ENCODE measurements around the gene CAMK2G. TPM values are rescaled to one million over a fixed set of nuclear protein-coding genes. Genes with fewer than 3 reads are reported as not detected.

The CAMK2G gene
- polyA plus RNA-seq, 3 donors from 2014 or later = 4.8 to 5.8 (median 5.0) TPM

DNA sequence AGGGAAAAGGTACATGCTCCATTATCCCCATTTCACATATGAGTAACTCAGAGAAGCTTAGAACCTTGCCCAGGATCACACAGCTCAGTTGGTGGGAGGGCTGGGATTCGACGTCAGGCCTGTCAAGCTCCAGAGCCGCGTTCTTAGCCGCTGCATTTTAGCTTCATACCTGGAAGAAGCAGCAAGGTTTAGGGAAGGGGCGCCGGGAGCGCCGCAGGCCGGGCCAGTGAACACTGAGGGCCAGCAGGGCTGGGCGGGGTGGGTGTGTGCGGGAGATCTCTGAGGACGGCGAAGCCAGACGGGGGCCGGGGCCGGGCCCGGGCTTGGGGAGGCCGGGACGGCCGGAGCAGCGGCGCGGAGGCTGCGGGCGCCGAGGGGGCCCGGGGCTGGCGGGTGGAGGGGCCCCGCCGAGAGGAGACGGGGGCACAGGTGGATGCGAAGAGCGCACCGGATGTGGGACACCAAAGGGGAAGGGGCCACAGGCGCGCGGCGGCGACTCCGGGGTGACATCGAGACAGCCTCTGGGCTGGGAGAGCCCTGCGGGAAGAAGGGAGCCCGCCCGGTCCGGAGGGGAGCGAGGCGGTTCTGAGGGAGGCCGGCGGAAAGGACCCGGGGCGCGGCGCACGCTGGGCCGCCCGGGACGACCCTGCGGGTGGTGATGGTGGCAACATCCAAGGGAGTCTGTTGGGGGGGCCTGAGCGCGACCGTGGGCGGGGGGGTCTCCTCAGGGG lies 63.5 kb downstream of the CAMK2G start:
- H3K36me3 Mint-ChIP-seq = peaks cover 18 to 29% (median 18%) of the 10 kb centered on the region in 3 donors
- peaks cover 28 to 53% of the 10 kb centered on the region in 2 donors for H3K4me1 Mint-ChIP-seq
- H3K9me3 Mint-ChIP-seq = no peaks in the 10 kb centered on the region
- peak overlapping the region; percentile 84 to 89 (median 88) for H3K4me3 Mint-ChIP-seq
- peaks cover 3 to 23% (median 11%) of the 10 kb centered on the region in 3 donors for H3K27me3 Mint-ChIP-seq (ENCODE audit: low read depth in 3 of 3)
- DNase-seq = peak; percentile 62 to 68 (median 67)
- peak overlapping the region; percentile 72 to 93 (median 90) for H3K27ac Mint-ChIP-seq

GRCh38 chr10:73810358-73810734 lies 64.0 kb downstream of the CAMK2G start:
- H3K9me3 Mint-ChIP-seq = no peaks in the 10 kb centered on the region
- H3K27ac Mint-ChIP-seq = peak overlapping the region; percentile 72 to 93 (median 90)
- H3K36me3 Mint-ChIP-seq = peaks cover 17 to 31% (median 21%) of the 10 kb centered on the region in 3 donors
- peaks cover 3 to 23% (median 11%) of the 10 kb centered on the region in 3 donors for H3K27me3 Mint-ChIP-seq (ENCODE audit: low read depth in 3 of 3)
- peaks cover 27 to 54% of the 10 kb centered on the region in 2 donors for H3K4me1 Mint-ChIP-seq
- DNase-seq = no peak
- H3K4me3 Mint-ChIP-seq = peak overlapping the region; percentile 84 to 89 (median 88)

DNA sequence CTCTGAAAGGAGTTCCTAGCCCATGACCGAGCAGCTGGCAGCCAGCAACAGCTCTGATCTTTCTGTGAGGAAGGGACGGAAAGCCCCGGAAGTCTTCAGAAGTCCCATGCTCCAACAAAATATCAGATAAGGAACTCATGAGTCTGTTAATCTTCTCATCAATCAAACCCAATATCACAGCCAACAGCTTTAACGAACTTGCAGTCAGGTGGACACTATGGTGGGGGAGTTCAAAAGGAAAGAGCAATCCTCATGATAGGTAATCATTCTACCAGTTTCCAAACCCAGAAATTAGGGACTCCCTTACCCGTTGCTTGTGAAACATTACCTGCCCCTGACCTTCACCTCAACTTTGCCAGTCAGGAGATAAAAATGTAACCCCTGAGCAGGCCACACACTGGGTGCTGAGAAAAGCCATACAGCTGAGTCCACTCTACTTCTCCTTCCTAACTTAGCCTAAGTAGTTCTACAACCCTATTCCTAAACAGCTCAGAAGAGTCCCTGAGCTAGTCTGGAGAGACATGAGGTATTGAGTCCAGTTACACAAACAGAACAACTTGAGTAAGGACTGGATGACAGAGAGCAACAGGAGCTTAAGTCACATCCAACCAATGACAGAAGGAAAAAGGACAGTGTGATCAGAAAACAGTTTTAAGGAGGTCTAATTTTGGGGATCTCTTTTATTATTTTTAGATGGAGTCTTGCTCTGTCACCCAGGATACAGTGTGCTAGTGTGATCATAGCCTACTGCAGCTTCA lies 65.1 kb downstream of the CAMK2G start:
- no peak for DNase-seq

GRCh38 chr10:73808021-73808815 lies 66.1 kb downstream of the CAMK2G start:
- H3K4me3 Mint-ChIP-seq = no peak overlapping the region

More for the DNA sequence above, 65.1 kb downstream of the CAMK2G start:
- no peaks in the 10 kb centered on the region for H3K9me3 Mint-ChIP-seq
- peaks cover 27 to 54% of the 10 kb centered on the region in 2 donors for H3K4me1 Mint-ChIP-seq
- peaks cover 15 to 32% (median 21%) of the 10 kb centered on the region in 3 donors for H3K36me3 Mint-ChIP-seq
- peak overlapping the region in 4 of 6 donors; percentile 54 to 84 (median 70) for H3K27ac Mint-ChIP-seq
- peaks cover 3 to 23% (median 11%) of the 10 kb centered on the region in 3 donors for H3K27me3 Mint-ChIP-seq (ENCODE audit: low read depth in 3 of 3)
- H3K4me3 Mint-ChIP-seq = peak overlapping the region; percentile 43 to 89 (median 84)

DNA sequence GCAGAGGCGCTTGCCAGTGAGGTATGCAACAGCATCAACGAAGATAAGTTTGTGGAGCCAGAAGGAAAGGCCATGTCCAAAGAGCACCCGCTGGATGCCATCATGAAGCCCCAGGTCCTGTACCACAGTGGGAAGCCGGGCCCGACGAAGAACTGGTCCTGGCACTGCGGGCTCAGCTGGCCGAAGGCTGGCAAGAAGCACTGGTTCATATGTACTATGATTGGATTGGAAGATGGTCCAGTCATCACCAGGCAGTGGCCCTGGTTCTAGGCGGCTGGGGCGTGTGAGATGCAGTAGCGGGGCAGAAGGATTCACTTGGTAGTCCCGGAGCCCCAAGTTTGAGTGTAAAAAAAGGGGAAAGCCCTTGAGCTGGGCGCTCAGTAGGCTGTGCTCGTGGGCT lies 66.9 kb downstream of the CAMK2G start:
- peak overlapping the region in 1 of 6 donors; percentile 31 for H3K27ac Mint-ChIP-seq

More at GRCh38 chr10:73808021-73808815, 66.1 kb downstream of the CAMK2G start:
- Mint-ChIP-seq H3K4me1 (peaks cover 27 to 58% of the 10 kb centered on the region in 2 donors), H3K9me3 (no peaks in the 10 kb centered on the region), H3K36me3 (peaks cover 15 to 38% (median 25%) of the 10 kb centered on the region in 3 donors), H3K27ac (peak overlapping the region in 3 of 6 donors; percentile 48 to 64 (median 54)), H3K27me3 (ENCODE audit: low read depth in 3 of 3) (peaks cover 3 to 24% (median 8%) of the 10 kb centered on the region in 3 donors)
- DNase-seq = no peak

DNA sequence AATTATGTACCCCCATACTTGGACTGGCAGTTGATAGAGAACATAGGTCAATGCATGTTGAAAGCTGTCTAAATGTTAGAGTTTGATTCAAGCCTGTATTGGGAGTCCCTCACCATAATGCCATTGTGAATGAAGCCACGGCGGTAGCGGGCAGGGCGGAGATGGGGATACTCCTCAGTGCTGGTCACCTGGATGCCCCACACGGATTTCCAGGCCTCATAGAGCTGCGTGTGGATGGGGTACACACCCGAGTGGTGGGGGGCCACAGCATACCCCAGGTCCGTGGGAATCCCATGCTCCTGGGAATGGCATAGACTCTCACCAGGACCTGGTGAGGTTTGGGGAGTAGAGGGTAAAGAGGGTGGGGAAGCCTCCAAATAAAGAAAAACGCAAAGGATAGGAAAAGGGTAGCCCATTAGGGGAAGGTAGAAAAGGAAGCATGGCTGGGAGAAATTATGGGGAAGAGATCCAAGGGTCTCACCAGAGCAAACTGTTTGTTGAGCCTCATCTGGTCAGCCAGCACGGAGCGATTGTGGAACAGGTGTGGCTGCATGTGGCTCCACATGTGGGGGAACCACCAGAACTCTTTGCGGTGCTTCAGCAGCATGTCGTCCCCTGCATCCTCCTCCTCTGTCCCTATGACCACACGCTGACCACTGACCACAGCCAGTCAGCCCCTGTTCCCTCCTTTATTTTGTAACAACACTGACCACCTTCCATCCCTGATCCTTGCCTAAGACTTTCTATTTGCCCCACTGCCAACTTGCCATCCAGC lies 68.0 kb downstream of the CAMK2G start:
- Mint-ChIP-seq H3K27ac (peak overlapping the region in 2 of 6 donors; percentile 27 to 33), H3K9me3 (no peaks in the 10 kb centered on the region), H3K4me3 (no peak overlapping the region), H3K4me1 (peaks cover 26 to 53% of the 10 kb centered on the region in 2 donors), H3K36me3 (peaks cover 19 to 50% (median 31%) of the 10 kb centered on the region in 3 donors), H3K27me3 (ENCODE audit: low read depth in 3 of 3) (peaks cover 3 to 12% (median 3%) of the 10 kb centered on the region in 3 donors)
- DNase-seq = no peak

More for the DNA sequence above, 66.9 kb downstream of the CAMK2G start:
- Mint-ChIP-seq H3K4me3 (no peak overlapping the region), H3K36me3 (peaks cover 19 to 43% (median 31%) of the 10 kb centered on the region in 3 donors), H3K4me1 (peaks cover 26 to 55% of the 10 kb centered on the region in 2 donors), H3K27me3 (ENCODE audit: low read depth in 3 of 3) (peaks cover 3 to 17% (median 8%) of the 10 kb centered on the region in 3 donors), H3K9me3 (no peaks in the 10 kb centered on the region)
- no peak for DNase-seq

- no peaks in the 10 kb centered on the region for H3K9me3 Mint-ChIP-seq
- H3K4me3 Mint-ChIP-seq = no peak overlapping the region
- H3K27me3 Mint-ChIP-seq (ENCODE audit: low read depth in 3 of 3) = peaks cover 0 to 7% (median 7%) of the 10 kb centered on the region in 3 donors
- peaks cover 11 to 33% of the 10 kb centered on the region in 2 donors for H3K4me1 Mint-ChIP-seq
- H3K27ac Mint-ChIP-seq = peak overlapping the region in 5 of 6 donors; percentile 9 to 57 (median 35)
- no peak for DNase-seq
- H3K36me3 Mint-ChIP-seq = peaks cover 19 to 46% (median 26%) of the 10 kb centered on the region in 3 donors
Measured at GRCh38 chr10:73803680-73804286, 70.6 kb downstream of the CAMK2G start.

- H3K9me3 Mint-ChIP-seq = no peaks in the 10 kb centered on the region
- H3K27ac Mint-ChIP-seq = peak overlapping the region in 2 of 6 donors; percentile 37 to 43
- H3K4me3 Mint-ChIP-seq = no peak overlapping the region
- peaks cover 8 to 24% of the 10 kb centered on the region in 2 donors for H3K4me1 Mint-ChIP-seq
- H3K27me3 Mint-ChIP-seq (ENCODE audit: low read depth in 3 of 3) = peaks cover 4 to 7% (median 7%) of the 10 kb centered on the region in 3 donors
- no peak for DNase-seq
- H3K36me3 Mint-ChIP-seq = peaks cover 24 to 49% (median 26%) of the 10 kb centered on the region in 3 donors
Measured at GRCh38 chr10:73802276-73802991, 71.9 kb downstream of the CAMK2G start.

DNA sequence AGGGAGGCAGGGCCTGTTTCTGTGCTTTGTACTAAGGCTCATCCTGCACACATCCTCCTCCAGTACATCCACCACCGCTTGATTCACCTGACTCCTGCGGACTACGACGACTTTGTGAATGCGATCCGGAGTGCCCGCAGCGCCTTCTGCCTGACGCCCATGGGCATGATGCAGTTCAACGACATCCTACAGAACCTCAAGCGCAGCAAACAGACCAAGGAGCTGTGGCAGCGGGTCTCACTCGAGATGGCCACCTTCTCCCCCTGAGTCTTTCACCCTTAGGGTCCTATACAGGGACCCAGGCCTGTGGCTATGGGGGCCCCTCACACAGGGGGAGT lies 73.1 kb downstream of the CAMK2G start:
- peaks cover under 1 to 12% of the 10 kb centered on the region in 2 donors for H3K4me1 Mint-ChIP-seq
- H3K4me3 Mint-ChIP-seq = no peak overlapping the region
- peak overlapping the region in 1 of 6 donors; percentile 20 for H3K27ac Mint-ChIP-seq
- DNase-seq = no peak
- no peaks in the 10 kb centered on the region for H3K9me3 Mint-ChIP-seq
- H3K36me3 Mint-ChIP-seq = peaks cover 17 to 42% (median 18%) of the 10 kb centered on the region in 3 donors
- peaks cover 4 to 7% (median 6%) of the 10 kb centered on the region in 3 donors for H3K27me3 Mint-ChIP-seq (ENCODE audit: low read depth in 3 of 3)

DNA sequence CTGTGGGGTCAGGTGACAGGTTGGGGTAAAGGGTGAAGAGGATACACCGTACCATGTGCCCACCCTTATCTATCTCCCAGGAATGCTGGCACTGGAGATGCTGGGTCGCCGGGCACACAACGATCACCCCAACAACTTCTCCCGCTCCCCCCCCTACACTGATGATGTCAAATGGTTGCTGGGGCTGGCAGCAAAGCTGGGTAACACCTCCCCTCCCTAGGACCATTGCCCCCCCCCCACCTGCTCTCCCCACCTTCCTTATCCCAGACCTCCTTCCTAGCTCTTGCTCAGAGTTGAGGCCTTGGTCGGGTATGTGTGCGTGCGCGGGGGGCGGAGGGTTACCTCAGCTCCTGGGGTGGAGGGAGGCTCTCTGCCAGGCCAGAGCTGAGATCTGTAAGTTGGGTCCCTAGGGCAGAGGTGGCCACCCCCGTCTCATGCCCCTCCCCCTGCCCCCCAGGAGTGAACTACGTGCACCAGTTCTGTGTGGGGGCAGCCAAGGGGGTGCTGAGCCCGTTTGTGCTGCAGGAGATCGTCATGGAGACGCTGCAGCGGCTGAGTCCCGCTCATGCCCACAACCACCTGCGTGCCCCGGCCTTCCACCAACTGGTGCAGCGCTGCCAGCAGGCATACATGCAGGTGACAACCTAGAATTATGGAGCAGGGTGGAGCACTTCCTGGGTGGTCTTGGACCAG lies 73.6 kb downstream of the CAMK2G start:
- H3K36me3 Mint-ChIP-seq = peaks cover 11 to 38% (median 13%) of the 10 kb centered on the region in 3 donors
- H3K9me3 Mint-ChIP-seq = no peaks in the 10 kb centered on the region
- no peak overlapping the region for H3K4me3 Mint-ChIP-seq
- H3K27ac Mint-ChIP-seq = peak overlapping the region in 1 of 6 donors; percentile 20
- H3K27me3 Mint-ChIP-seq (ENCODE audit: low read depth in 3 of 3) = peaks cover 4 to 7% (median 6%) of the 10 kb centered on the region in 3 donors
- peaks cover 0 to 7% of the 10 kb centered on the region in 2 donors for H3K4me1 Mint-ChIP-seq
- DNase-seq = no peak

DNA sequence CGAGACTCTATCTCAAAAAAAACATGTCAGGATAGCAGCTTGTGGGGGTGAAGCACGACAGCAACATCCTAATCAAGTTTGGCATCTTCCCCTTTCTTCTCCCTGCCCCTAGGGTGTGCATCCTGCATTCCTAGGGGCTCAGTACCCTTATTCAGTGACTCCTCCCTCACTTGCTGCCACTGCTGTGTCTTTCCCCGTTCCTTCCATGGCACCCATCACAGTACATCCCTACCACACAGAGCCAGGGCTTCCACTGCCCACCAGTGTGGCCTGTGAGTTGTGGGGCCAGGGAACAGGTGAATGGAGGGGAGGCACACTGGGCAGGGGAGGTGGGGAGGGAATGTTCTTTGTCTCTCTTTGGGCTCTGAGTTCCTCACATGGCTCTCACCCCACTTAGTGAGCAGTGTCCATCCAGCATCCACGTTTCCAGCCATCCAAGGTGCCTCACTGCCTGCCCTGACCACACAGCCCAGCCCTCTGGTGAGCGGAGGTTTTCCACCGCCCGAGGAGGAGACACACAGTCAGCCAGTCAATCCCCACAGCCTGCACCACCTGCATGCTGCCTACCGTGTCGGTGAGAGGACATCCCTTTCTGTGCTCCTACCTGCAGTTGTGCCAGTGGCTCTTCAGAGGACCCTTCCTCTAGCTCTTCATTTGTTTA lies 74.3 kb downstream of the CAMK2G start:
- H3K4me1 Mint-ChIP-seq = peaks cover 0 to 5% of the 10 kb centered on the region in 2 donors
- peak overlapping the region in 2 of 6 donors; percentile 22 to 74 for H3K27ac Mint-ChIP-seq
- H3K27me3 Mint-ChIP-seq (ENCODE audit: low read depth in 3 of 3) = peaks cover 4 to 7% (median 6%) of the 10 kb centered on the region in 3 donors
- H3K4me3 Mint-ChIP-seq = no peak overlapping the region
- no peak for DNase-seq
- H3K36me3 Mint-ChIP-seq = peaks cover 11 to 39% (median 17%) of the 10 kb centered on the region in 3 donors
- no peaks in the 10 kb centered on the region for H3K9me3 Mint-ChIP-seq
